Neural progenitor cell (in vitro differentiated cells): ENCODE results near the gene ATP5MC3.

ENCODE experiments used
- EZH2 ChIP-seq: fragments of 200-600 bp; sonication (generic); IDR thresholded peaks from 2 replicates; pipeline ENCODE4 v1.6.1; 2017; ENCODE audit warnings: antibody characterized with exemption, mild to moderate bottlenecking, moderate library complexity
- TF ChIP-seq, protein P1 (sequence below): fragments of 200-600 bp; sonication (generic); IDR thresholded peaks from 2 replicates; pipeline ENCODE4 v1.5.1; 2017; ENCODE audit warnings: antibody characterized with exemption, mild to moderate bottlenecking

DNA sequence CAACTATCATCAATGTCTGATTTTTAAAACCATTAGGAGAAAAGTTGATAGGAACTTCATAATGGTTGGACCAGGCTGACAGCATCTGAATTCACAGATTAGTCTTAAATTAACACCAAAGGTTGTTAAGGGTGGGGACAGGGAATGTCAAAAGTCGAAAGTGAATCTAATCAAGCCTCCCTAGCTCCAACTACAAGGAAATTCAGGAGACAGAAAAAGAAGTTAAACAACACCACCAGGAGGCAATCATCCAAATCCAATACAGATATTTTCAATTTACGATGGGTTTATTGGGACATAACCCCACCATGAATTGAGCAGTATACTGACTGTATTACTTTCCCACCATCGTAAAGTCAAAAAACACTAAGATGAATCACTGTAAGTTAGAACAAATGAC lies 46.3 kb downstream of the ATP5MC3 start:
- TF ChIP-seq, protein P1, sequence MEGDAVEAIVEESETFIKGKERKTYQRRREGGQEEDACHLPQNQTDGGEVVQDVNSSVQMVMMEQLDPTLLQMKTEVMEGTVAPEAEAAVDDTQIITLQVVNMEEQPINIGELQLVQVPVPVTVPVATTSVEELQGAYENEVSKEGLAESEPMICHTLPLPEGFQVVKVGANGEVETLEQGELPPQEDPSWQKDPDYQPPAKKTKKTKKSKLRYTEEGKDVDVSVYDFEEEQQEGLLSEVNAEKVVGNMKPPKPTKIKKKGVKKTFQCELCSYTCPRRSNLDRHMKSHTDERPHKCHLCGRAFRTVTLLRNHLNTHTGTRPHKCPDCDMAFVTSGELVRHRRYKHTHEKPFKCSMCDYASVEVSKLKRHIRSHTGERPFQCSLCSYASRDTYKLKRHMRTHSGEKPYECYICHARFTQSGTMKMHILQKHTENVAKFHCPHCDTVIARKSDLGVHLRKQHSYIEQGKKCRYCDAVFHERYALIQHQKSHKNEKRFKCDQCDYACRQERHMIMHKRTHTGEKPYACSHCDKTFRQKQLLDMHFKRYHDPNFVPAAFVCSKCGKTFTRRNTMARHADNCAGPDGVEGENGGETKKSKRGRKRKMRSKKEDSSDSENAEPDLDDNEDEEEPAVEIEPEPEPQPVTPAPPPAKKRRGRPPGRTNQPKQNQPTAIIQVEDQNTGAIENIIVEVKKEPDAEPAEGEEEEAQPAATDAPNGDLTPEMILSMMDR, result no peak
- no peak for TF ChIP-seq EZH2
